ENCODE data around the gene TMEM266. TPM values are rescaled to one million over a fixed set of nuclear protein-coding genes. Genes with fewer than 3 reads are reported as not detected.
A peak's percentile ranks its signal among the peaks of the same experiment; 100 is the strongest.

The TMEM266 gene
- total RNA-seq, 1 donor from 2014 or later: not detected

- Histone ChIP-seq H3K9ac (ENCODE audit: low read depth in 1 of 3, low read length in 3 of 3) (peak overlapping the region in 2 of 3 donors; percentile 65 to 82), H3K27me3 (ENCODE audit: control insufficient read depth in 3 of 3, insufficient read depth in 3 of 3, low read length in 3 of 3) (peaks cover 0 to 13% (median 2%) of the 10 kb centered on the region in 3 donors), H3K4me3 (ENCODE audit: low read length in 3 of 3) (peak overlapping the region in 2 of 3 donors; percentile 25 to 68), H3K27ac (ENCODE audit: low read depth, low read length) (peak overlapping the region; percentile 96), H3K36me3 (ENCODE audit: control insufficient read depth in 3 of 3, insufficient read depth in 3 of 3, low read length in 3 of 3) (no peaks in the 10 kb centered on the region), H3K4me1 (ENCODE audit: control insufficient read depth in 3 of 3, insufficient read depth in 3 of 3, low read length in 3 of 3) (peaks cover 41 to 50% (median 50%) of the 10 kb centered on the region in 3 donors), H3K9me3 (ENCODE audit: control insufficient read depth in 3 of 3, low read length in 3 of 3) (no peaks in the 10 kb centered on the region)
Observed at GRCh38 chr15:76176487-76177085, 116.8 kb downstream of the TMEM266 start.

DNA sequence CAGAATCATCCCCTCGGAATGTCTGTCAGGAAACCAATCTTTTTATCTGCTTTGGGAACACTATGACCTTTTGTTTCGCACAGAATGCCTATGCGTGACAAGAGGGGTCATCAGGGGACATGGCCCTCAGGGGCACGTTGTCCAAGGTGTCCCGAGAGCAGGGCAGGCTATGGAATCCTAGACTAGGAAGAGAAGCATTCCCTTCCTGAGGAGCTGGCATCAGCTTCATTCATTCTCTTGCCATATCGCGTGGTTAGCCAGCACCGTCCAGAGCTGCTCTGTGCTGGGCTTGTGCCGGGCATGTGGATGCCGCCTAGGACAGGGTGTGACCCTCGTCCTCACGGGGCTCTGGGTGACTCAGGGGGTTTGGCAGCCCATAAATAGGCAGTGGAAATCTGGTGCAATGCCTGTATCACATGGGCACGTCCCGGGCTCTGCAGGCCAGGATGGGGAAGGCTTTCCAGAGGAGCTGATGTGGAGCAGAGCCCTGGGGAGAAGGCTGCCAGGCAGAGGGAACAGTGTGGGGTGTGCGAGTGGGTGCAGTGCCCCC lies 117.8 kb downstream of the TMEM266 start:
- H3K4me1 ChIP-seq (ENCODE audit: control insufficient read depth in 3 of 3, insufficient read depth in 3 of 3, low read length in 3 of 3): peaks cover 42 to 56% (median 50%) of the 10 kb centered on the region in 3 donors
- peak overlapping the region; percentile 66 to 97 (median 72) for H3K9ac ChIP-seq (ENCODE audit: low read depth in 1 of 3, low read length in 3 of 3)
- H3K4me3 ChIP-seq (ENCODE audit: low read length in 3 of 3): peak overlapping the region in 2 of 3 donors; percentile 48 to 68
- no peaks in the 10 kb centered on the region for H3K36me3 ChIP-seq (ENCODE audit: control insufficient read depth in 3 of 3, insufficient read depth in 3 of 3, low read length in 3 of 3)
- peak overlapping the region; percentile 96 for H3K27ac ChIP-seq (ENCODE audit: low read depth, low read length)
- H3K9me3 ChIP-seq (ENCODE audit: control insufficient read depth in 3 of 3, low read length in 3 of 3): no peaks in the 10 kb centered on the region
- peaks cover 0 to 13% (median 2%) of the 10 kb centered on the region in 3 donors for H3K27me3 ChIP-seq (ENCODE audit: control insufficient read depth in 3 of 3, insufficient read depth in 3 of 3, low read length in 3 of 3)

DNA sequence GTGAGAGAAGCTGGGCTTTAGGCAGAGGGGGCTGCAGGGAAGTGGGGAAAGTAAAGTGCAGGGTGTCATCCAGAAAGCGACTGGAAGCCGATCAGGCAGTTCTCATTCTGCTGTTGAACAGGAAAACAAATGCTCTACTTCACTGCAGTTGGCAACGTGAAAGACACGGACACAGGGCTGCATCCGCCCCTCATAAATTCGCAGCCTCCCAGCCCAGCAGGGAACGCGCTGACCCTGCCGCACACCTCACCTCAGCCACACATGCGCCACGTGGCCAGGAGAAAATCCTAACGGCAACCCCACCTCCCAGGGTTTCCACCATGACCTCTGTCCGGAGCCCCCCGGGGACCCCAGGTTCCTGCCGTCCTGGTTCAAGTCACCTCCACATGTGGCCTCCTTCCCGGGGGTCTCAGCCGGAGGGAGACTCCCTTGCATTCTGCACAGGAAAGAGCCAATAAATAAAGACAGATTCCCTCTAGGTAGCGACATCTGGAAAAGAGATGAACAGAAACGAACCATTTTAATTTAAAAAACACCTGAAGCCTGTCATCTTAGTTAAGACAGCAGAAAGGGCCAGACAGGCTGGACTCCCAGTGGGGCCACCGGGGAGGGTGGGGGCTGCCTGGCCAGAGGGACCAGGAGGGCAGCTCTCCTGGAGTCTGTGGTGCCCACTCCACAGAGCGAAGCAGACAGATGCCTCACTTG lies 118.7 kb downstream of the TMEM266 start:
- Histone ChIP-seq H3K27ac (ENCODE audit: low read depth, low read length) (peak overlapping the region; percentile 96), H3K4me3 (ENCODE audit: low read length in 3 of 3) (peak overlapping the region; percentile 0 to 68 (median 48)), H3K9ac (ENCODE audit: low read depth in 1 of 3, low read length in 3 of 3) (peak overlapping the region; percentile 66 to 97 (median 72)), H3K36me3 (ENCODE audit: control insufficient read depth in 3 of 3, insufficient read depth in 3 of 3, low read length in 3 of 3) (no peaks in the 10 kb centered on the region), H3K27me3 (ENCODE audit: control insufficient read depth in 3 of 3, insufficient read depth in 3 of 3, low read length in 3 of 3) (peaks cover 0 to 13% (median 2%) of the 10 kb centered on the region in 3 donors), H3K9me3 (ENCODE audit: control insufficient read depth in 3 of 3, low read length in 3 of 3) (no peaks in the 10 kb centered on the region), H3K4me1 (ENCODE audit: control insufficient read depth in 3 of 3, insufficient read depth in 3 of 3, low read length in 3 of 3) (peaks cover 39 to 55% (median 44%) of the 10 kb centered on the region in 3 donors)

GRCh38 chr15:76179023-76179422 lies 119.2 kb downstream of the TMEM266 start:
- Histone ChIP-seq H3K27me3 (ENCODE audit: control insufficient read depth in 3 of 3, insufficient read depth in 3 of 3, low read length in 3 of 3) (peaks cover 0 to 13% (median 2%) of the 10 kb centered on the region in 3 donors), H3K9me3 (ENCODE audit: control insufficient read depth in 3 of 3, low read length in 3 of 3) (no peaks in the 10 kb centered on the region), H3K27ac (ENCODE audit: low read depth, low read length) (no peak overlapping the region), H3K36me3 (ENCODE audit: control insufficient read depth in 3 of 3, insufficient read depth in 3 of 3, low read length in 3 of 3) (no peaks in the 10 kb centered on the region), H3K9ac (ENCODE audit: low read depth in 1 of 3, low read length in 3 of 3) (peak overlapping the region in 2 of 3 donors; percentile 23 to 97), H3K4me1 (ENCODE audit: control insufficient read depth in 3 of 3, insufficient read depth in 3 of 3, low read length in 3 of 3) (peaks cover 39 to 58% (median 42%) of the 10 kb centered on the region in 3 donors), H3K4me3 (ENCODE audit: low read length in 3 of 3) (no peak overlapping the region)

DNA sequence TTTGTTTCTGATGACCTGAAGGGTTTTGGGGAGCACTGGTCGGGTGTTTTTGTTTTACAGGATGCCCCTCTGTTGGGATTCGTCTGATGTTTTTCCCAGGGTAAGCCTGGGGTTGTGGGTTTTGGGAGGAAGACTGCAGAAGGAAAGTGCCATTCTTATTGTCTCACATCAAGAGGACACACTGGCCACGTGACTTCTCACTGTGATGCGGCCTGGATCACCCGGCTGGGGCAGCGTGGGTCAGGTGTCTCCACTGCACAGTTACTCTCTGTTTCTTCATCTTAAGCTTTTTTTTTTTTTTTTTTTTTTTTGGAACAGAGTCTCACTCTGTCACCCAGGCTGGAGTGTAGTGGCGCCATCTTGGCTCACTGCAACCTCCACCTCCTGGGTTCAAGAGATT lies 120.5 kb downstream of the TMEM266 start:
- H3K9ac ChIP-seq (ENCODE audit: low read depth in 1 of 3, low read length in 3 of 3): no peak overlapping the region

GRCh38 chr15:76181705-76182107 lies 121.9 kb downstream of the TMEM266 start:
- Histone ChIP-seq H3K36me3 (ENCODE audit: control insufficient read depth in 3 of 3, insufficient read depth in 3 of 3, low read length in 3 of 3) (no peaks in the 10 kb centered on the region), H3K4me3 (ENCODE audit: low read length in 3 of 3) (no peak overlapping the region), H3K27ac (ENCODE audit: low read depth, low read length) (peak overlapping the region; percentile 61), H3K27me3 (ENCODE audit: control insufficient read depth in 3 of 3, insufficient read depth in 3 of 3, low read length in 3 of 3) (peaks cover 2 to 6% (median 4%) of the 10 kb centered on the region in 3 donors), H3K9ac (ENCODE audit: low read depth in 1 of 3, low read length in 3 of 3) (no peak overlapping the region), H3K9me3 (ENCODE audit: control insufficient read depth in 3 of 3, low read length in 3 of 3) (no peaks in the 10 kb centered on the region), H3K4me1 (ENCODE audit: control insufficient read depth in 3 of 3, insufficient read depth in 3 of 3, low read length in 3 of 3) (peaks cover 22 to 51% (median 30%) of the 10 kb centered on the region in 3 donors)

More for the DNA sequence above, 120.5 kb downstream of the TMEM266 start:
- Histone ChIP-seq H3K27ac (ENCODE audit: low read depth, low read length) (no peak overlapping the region), H3K4me3 (ENCODE audit: low read length in 3 of 3) (no peak overlapping the region), H3K27me3 (ENCODE audit: control insufficient read depth in 3 of 3, insufficient read depth in 3 of 3, low read length in 3 of 3) (peaks cover 0 to 13% (median 2%) of the 10 kb centered on the region in 3 donors), H3K4me1 (ENCODE audit: control insufficient read depth in 3 of 3, insufficient read depth in 3 of 3, low read length in 3 of 3) (peaks cover 36 to 52% (median 36%) of the 10 kb centered on the region in 3 donors), H3K9me3 (ENCODE audit: control insufficient read depth in 3 of 3, low read length in 3 of 3) (no peaks in the 10 kb centered on the region), H3K36me3 (ENCODE audit: control insufficient read depth in 3 of 3, insufficient read depth in 3 of 3, low read length in 3 of 3) (no peaks in the 10 kb centered on the region)

DNA sequence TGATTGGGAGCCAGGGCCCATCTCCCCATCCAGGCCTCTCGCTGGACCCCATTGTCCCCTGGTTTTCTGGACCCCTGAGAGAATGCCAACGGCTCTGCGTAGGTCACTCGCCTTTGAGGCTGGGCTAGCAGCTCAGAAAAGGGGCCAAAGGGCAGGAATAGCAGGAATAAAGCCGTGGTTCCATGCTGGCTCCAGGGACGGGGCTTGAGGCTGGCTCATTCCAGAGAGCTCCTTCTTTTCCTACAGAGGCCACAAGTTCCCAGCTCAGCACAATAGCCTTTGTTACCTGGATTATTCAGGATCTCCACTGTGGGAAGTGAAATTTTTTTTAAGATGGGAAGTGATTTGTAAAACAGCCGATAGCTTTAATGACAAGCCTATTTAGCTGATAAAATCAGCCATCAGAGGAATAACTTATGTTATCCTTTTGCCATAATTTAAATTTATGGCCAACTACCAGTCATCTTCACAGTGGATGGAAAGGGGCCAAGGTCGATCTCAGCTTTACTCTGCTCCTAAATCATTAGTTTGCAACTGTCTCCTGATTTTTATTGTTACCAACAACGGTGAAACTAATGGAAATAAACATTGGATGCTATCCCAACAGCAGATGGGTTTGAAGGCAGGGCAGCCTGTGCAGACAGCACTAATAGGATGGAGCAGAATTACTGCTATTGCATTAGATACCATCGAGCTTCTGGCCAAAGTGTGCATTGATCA lies 124.3 kb downstream of the TMEM266 start:
- Histone ChIP-seq H3K4me1 (ENCODE audit: control insufficient read depth in 3 of 3, insufficient read depth in 3 of 3, low read length in 3 of 3) (peaks cover 3 to 31% (median 10%) of the 10 kb centered on the region in 3 donors), H3K4me3 (ENCODE audit: low read length in 3 of 3) (no peak overlapping the region), H3K36me3 (ENCODE audit: control insufficient read depth in 3 of 3, insufficient read depth in 3 of 3, low read length in 3 of 3) (no peaks in the 10 kb centered on the region), H3K27me3 (ENCODE audit: control insufficient read depth in 3 of 3, insufficient read depth in 3 of 3, low read length in 3 of 3) (peaks cover 0 to 4% (median 0%) of the 10 kb centered on the region in 3 donors), H3K9ac (ENCODE audit: low read depth in 1 of 3, low read length in 3 of 3) (no peak overlapping the region), H3K9me3 (ENCODE audit: control insufficient read depth in 3 of 3, low read length in 3 of 3) (no peaks in the 10 kb centered on the region), H3K27ac (ENCODE audit: low read depth, low read length) (no peak overlapping the region)

DNA sequence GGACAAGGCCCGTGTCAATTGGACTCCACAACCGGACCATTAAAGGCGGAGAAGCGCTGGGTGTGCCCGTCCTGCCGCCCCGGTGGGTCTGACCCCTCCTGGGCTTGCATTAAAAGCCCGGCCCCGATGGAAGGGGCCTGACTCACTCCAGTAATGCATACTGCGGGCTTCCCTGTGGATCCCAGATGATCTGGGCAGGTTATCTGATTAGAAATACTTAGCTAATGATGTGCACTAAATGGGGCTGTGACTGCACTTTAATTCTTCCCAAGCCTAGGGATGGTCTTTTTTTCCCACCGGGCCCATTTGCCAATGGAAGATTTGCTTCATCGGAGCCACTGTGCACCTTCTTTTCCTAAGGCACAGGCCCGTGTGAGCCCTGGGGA lies 124.9 kb downstream of the TMEM266 start:
- Histone ChIP-seq H3K4me3 (ENCODE audit: low read length in 3 of 3) (no peak overlapping the region), H3K9me3 (ENCODE audit: control insufficient read depth in 3 of 3, low read length in 3 of 3) (no peaks in the 10 kb centered on the region), H3K9ac (ENCODE audit: low read depth in 1 of 3, low read length in 3 of 3) (no peak overlapping the region), H3K27ac (ENCODE audit: low read depth, low read length) (no peak overlapping the region), H3K27me3 (ENCODE audit: control insufficient read depth in 3 of 3, insufficient read depth in 3 of 3, low read length in 3 of 3) (peaks cover 0 to 9% (median 1%) of the 10 kb centered on the region in 3 donors), H3K36me3 (ENCODE audit: control insufficient read depth in 3 of 3, insufficient read depth in 3 of 3, low read length in 3 of 3) (no peaks in the 10 kb centered on the region), H3K4me1 (ENCODE audit: control insufficient read depth in 3 of 3, insufficient read depth in 3 of 3, low read length in 3 of 3) (peaks cover 3 to 31% (median 10%) of the 10 kb centered on the region in 3 donors)

DNA sequence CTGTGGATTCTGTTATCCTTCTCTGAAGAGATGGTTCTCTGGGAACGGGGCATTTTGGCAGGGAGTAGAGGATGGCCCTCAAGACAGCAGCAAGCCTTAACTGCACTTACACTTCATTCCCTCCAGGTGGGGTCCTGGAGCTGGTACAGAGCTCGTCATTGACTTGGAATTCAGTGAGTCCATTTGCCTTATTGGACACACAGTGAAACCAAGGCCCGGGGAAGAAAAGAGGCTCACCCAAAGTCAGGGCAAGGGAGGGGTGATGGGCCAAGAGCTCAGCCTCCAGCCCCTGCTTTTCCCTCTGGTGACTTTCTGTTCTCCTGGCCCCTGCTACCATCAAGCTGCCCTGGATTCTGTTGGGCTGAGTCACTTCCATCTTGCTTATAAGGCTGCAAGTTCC lies 125.9 kb downstream of the TMEM266 start:
- Histone ChIP-seq H3K27me3 (ENCODE audit: control insufficient read depth in 3 of 3, insufficient read depth in 3 of 3, low read length in 3 of 3) (peaks cover 4 to 11% (median 7%) of the 10 kb centered on the region in 3 donors), H3K4me3 (ENCODE audit: low read length in 3 of 3) (no peak overlapping the region), H3K9me3 (ENCODE audit: control insufficient read depth in 3 of 3, low read length in 3 of 3) (no peaks in the 10 kb centered on the region), H3K27ac (ENCODE audit: low read depth, low read length) (no peak overlapping the region), H3K36me3 (ENCODE audit: control insufficient read depth in 3 of 3, insufficient read depth in 3 of 3, low read length in 3 of 3) (no peaks in the 10 kb centered on the region), H3K4me1 (ENCODE audit: control insufficient read depth in 3 of 3, insufficient read depth in 3 of 3, low read length in 3 of 3) (peaks cover 6 to 38% (median 14%) of the 10 kb centered on the region in 3 donors), H3K9ac (ENCODE audit: low read depth in 1 of 3, low read length in 3 of 3) (no peak overlapping the region)

Measured in skeletal muscle tissue (tissue), 4 donors.